HepG2 (cell line): ENCODE data around the gene TASP1. TPM values are rescaled to one million over a fixed set of nuclear protein-coding genes. Genes with fewer than 3 reads are reported as not detected.

Experiments used
- CBX5 ChIP-seq: sonication (generic); formaldehyde crosslinking; IDR thresholded peaks from 2 replicates; pipeline ENCODE4 v1.4.0; 2020; ENCODE audit warnings: missing genetic modification reagents, borderline replicate concordance
- FOXP4 ChIP-seq: sonication (generic); formaldehyde crosslinking; IDR thresholded peaks from 2 replicates; pipeline ENCODE4 v1.4.0; 2020; ENCODE audit warnings: missing genetic modification reagents
- HOXA5 ChIP-seq: sonication (generic); formaldehyde crosslinking; IDR thresholded peaks from 2 replicates; pipeline ENCODE4 v1.4.0; 2020; ENCODE audit warnings: missing genetic modification reagents
- ISL2 ChIP-seq: sonication (generic); formaldehyde crosslinking; IDR thresholded peaks from 2 replicates; pipeline ENCODE4 v1.5.0; 2020; ENCODE audit warnings: missing genetic modification reagents
- MXD3 ChIP-seq: IDR thresholded peaks from 2 replicates; pipeline ENCODE4 v1.6.1; 2016; ENCODE audit warnings: mild to moderate bottlenecking, missing biosample characterization, missing genetic modification reagents
- NFIC ChIP-seq: IDR thresholded peaks from 2 replicates; pipeline ENCODE4 v1.6.1; 2012; ENCODE audit warnings: mild to moderate bottlenecking, low read length, inconsistent platforms
- NR2F2 ChIP-seq: IDR thresholded peaks from 2 replicates; pipeline ENCODE4 v1.6.1; 2012; ENCODE audit warnings: low read depth, inconsistent platforms, borderline replicate concordance
- POLR2G ChIP-seq: fragments of 200-400 bp; formaldehyde crosslinking; IDR thresholded peaks from 2 replicates; pipeline ENCODE4 v1.6.1; 2018; ENCODE audit warnings: mild to moderate bottlenecking, low read depth, low read length, moderate library complexity
- SP5 ChIP-seq: IDR thresholded peaks from 2 replicates; pipeline ENCODE4 v1.6.1; 2016; ENCODE audit warnings: low read depth, borderline replicate concordance
- THAP11 ChIP-seq: IDR thresholded peaks from 2 replicates; pipeline ENCODE4 v1.6.1; 2016; ENCODE audit warnings: missing biosample characterization, missing genetic modification reagents
- TRAFD1 ChIP-seq: sonication (generic); formaldehyde crosslinking; IDR thresholded peaks from 2 replicates; pipeline ENCODE4 v1.5.1; 2020; ENCODE audit warnings: missing genetic modification reagents, mild to moderate bottlenecking, borderline replicate concordance
- ZC3H4 ChIP-seq: sonication (generic); formaldehyde crosslinking; IDR thresholded peaks from 2 replicates; pipeline ENCODE4 v1.4.0; 2020; ENCODE audit warnings: missing genetic modification reagents, borderline replicate concordance
- ZNF329 ChIP-seq: sonication (generic); formaldehyde crosslinking; IDR thresholded peaks from 2 replicates; pipeline ENCODE4 v1.9.0; 2021; ENCODE audit warnings: low read depth, mild to moderate bottlenecking, missing genetic modification reagents
- ZNF367 ChIP-seq: sonication (generic); formaldehyde crosslinking; IDR thresholded peaks from 2 replicates; pipeline ENCODE4 v1.4.0; 2020; ENCODE audit warnings: missing genetic modification reagents, borderline replicate concordance
- ZNF484 ChIP-seq: sonication (generic); formaldehyde crosslinking; IDR thresholded peaks from 2 replicates; pipeline ENCODE4 v1.5.1; 2020; ENCODE audit warnings: mild to moderate bottlenecking, low read depth, missing genetic modification reagents, borderline replicate concordance
- ZNF674 ChIP-seq: sonication (generic); formaldehyde crosslinking; IDR thresholded peaks from 2 replicates; pipeline ENCODE4 v1.5.0; 2020; ENCODE audit warnings: low read depth, mild to moderate bottlenecking, missing genetic modification reagents
- ZNF709 ChIP-seq: sonication (generic); formaldehyde crosslinking; IDR thresholded peaks from 2 replicates; pipeline ENCODE4 v1.5.0; 2020; ENCODE audit warnings: mild to moderate bottlenecking, missing genetic modification reagents
- ZNF841 ChIP-seq: sonication (generic); formaldehyde crosslinking; IDR thresholded peaks from 2 replicates; pipeline ENCODE4 v1.8.1; 2023; ENCODE audit warnings: missing genetic modification reagents, borderline replicate concordance
- ZSCAN21 ChIP-seq: sonication (generic); formaldehyde crosslinking; IDR thresholded peaks from 2 replicates; pipeline ENCODE4 v1.8.0; 2022; ENCODE audit warnings: mild to moderate bottlenecking, missing genetic modification reagents, moderate library complexity, borderline replicate concordance
- ZUFSP ChIP-seq: sonication (generic); formaldehyde crosslinking; IDR thresholded peaks from 2 replicates; pipeline ENCODE4 v1.9.0; 2021; ENCODE audit warnings: missing genetic modification reagents, mild to moderate bottlenecking, borderline replicate concordance
- polyA plus RNA-seq, 8 experiments: library from polyadenylated mRNA; depleted of rRNA in 3 of 8; stranded (reverse) in 7 of 8; unstranded in 1 of 8; fragments of >200 nt; fragmentation: Illumina TruSeq in 4 of 8; extraction: Trizol in 4 of 8; gene quantifications; 2 replicates each; pipeline versions ENCODE4 v1.2.1 to v1.2.3, GENCODE V29; 2011 to 2016; ENCODE audit warnings: low read depth in 4 of 8, missing spikeins in 1 of 8, mixed read lengths in 1 of 8; ENCODE audit not compliant: insufficient read depth in 1 of 8
- total RNA-seq, 5 experiments: library from RNA; depleted of rRNA; stranded (reverse); fragments of >200 nt; fragmentation: Illumina TruSeq; extraction: Trizol; gene quantifications; 2 replicates each; pipeline ENCODE4 v1.2.3, GENCODE V29; 2016; ENCODE audit warnings: low read depth in 1 of 5

The TASP1 gene
- total and polyA plus RNA-seq, 2 of the 13 experiments (the other 11 are each of a cell fraction or from before 2014, with no cell fraction given), result 10.0 to 25.2 TPM

GRCh38 chr20:13681248-13682125 lies 42.8 kb upstream of the TASP1 start (continued):
- TF ChIP-seq SP5 (CRISPR knock-in tag) (peak; percentile 20; the same call in 1 of the 2 replicates), ZNF484 (CRISPR knock-in tag) (no peak), NFIC (no peak), ZC3H4 (no peak), FOXP4 (CRISPR knock-in tag) (peak; percentile 63), ZSCAN21 (0 out of 2 replicates have a peak, but pooled peaks have one; percentile 21), ZNF329 (no peak), ZNF709 (no peak), ISL2 (CRISPR knock-in tag) (peak; percentile 40; the same call in 1 of the 2 replicates), THAP11 (CRISPR knock-in tag) (peak; percentile 77), ZNF367 (CRISPR knock-in tag) (no peak), MXD3 (CRISPR knock-in tag) (no peak), HOXA5 (CRISPR knock-in tag) (0 out of 2 replicates have a peak, but pooled peaks have one; percentile 64), NR2F2 (no peak), ZNF841 (CRISPR knock-in tag) (no peak), TRAFD1 (CRISPR knock-in tag) (no peak), ZUFSP (no peak), ZNF674 (no peak), POLR2G (no peak), CBX5 (peak; percentile 93; the same call in 1 of the 2 replicates)
